Tibial artery (tissue), 4 donors: ENCODE measurements around the gene DPP6.
"Not testable (repeated sequence)": the region's sequence is repeated elsewhere in the genome, so short reads cannot be mapped to it uniquely, and the experiment has no call there.

ENCODE experiments used
- DNase-seq, 2 donors: peaks; one replicate each; pipeline ENCODE4 v3.0.0-alpha.2; 2019
- H3K27ac ChIP-seq, 2 donors: fragments of 200-600 bp; sonication (generic) in 1 of 2; 1 replicate in 1 of 2; 2 replicates in 1 of 2; pipeline ENCODE4 v1.5.1; 2018 to 2019; ENCODE audit warnings: mild to moderate bottlenecking in 1 of 2
- H3K27me3 ChIP-seq, 2 donors: fragments of 200-600 bp; sonication (generic) in 1 of 2; one replicate each; pipeline versions ENCODE4 v1.5.1 to v1.6.0; 2016 to 2019
- H3K36me3 ChIP-seq, 3 donors: fragments of 200-600 bp; sonication (generic) in 2 of 3; one replicate each; pipeline ENCODE4 v1.5.1; 2016 to 2019; ENCODE audit warnings: mild to moderate bottlenecking in 2 of 3
- H3K4me1 ChIP-seq, 4 donors: fragments of 200-600 bp; sonication (generic) in 2 of 4; 1 replicate in 3 of 4; 2 replicates in 1 of 4; pipeline ENCODE4 v1.5.1; 2016 to 2019
- H3K4me3 ChIP-seq, 2 donors: fragments of 200-600 bp; sonication (generic) in 1 of 2; 1 replicate in 1 of 2; 2 replicates in 1 of 2; pipeline ENCODE4 v1.5.1; 2018 to 2019; ENCODE audit warnings: mild to moderate bottlenecking in 2 of 2
- H3K9me3 ChIP-seq, 3 donors: fragments of 200-600 bp; sonication (generic) in 1 of 3; one replicate each; pipeline ENCODE4 v1.5.1; 2016 to 2019
- intact Hi-C: fragments of 100-400 bp; cut with DNase I; formaldehyde crosslinking; loops from one replicate; pipeline ENCODE4 v1.15.0; 2023; ENCODE audit warnings: low total_unique reads

Gene DPP6

GRCh38 chr7:154053466-154054312 is 1.5 kb downstream of the DPP6 start:
- H3K27me3 ChIP-seq: peaks cover 0 to 10% of the 10 kb centered on the region in 2 donors
- H3K36me3 ChIP-seq, H3K4me3 ChIP-seq, H3K27ac ChIP-seq, H3K9me3 ChIP-seq, intact Hi-C loops, DNase-seq, H3K4me1 ChIP-seq: not testable (repeated sequence)

- H3K27me3 ChIP-seq: peaks cover 0 to 10% of the 10 kb centered on the region in 2 donors
- H3K4me3 ChIP-seq, H3K27ac ChIP-seq, H3K9me3 ChIP-seq, H3K36me3 ChIP-seq, DNase-seq, H3K4me1 ChIP-seq, intact Hi-C loops: not testable (repeated sequence)
Measured at GRCh38 chr7:154054664-154055063, 2.5 kb downstream of the DPP6 start.

DNA sequence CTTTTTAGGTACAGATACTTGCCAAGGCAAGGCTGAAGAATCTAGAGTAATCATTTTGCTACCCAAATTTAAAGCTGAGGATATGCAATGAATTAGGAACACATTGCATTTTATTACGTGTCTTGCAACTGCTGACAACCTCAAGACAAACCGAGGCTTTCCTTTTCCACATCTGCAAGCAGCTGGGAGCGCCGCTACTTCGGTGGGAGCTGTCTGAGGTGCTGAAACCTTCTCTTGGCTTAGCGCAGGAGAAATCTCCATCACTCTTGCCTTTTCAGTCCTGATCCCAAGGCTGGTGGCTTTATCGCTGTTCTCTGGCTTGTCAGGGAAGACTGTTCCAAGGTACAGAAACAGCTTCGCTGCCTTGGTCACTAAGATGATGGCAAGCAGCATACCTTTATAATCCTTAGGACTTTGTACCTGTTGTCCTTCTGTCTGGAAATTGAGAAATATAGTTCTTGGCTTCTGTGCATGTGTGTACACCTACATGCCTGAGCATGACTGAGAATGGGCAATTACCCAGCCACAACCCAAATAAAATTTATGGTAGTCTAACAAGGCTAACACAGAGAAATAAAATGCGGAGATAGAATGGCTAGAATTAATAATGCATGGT is 3.4 kb downstream of the DPP6 start:
- H3K27ac ChIP-seq, H3K4me3 ChIP-seq, intact Hi-C loops, H3K36me3 ChIP-seq, H3K4me1 ChIP-seq, DNase-seq, H3K9me3 ChIP-seq: not testable (repeated sequence)
- peaks cover 0 to 10% of the 10 kb centered on the region in 2 donors for H3K27me3 ChIP-seq

GRCh38 chr7:154058783-154059182 is 6.6 kb downstream of the DPP6 start:
- H3K4me3 ChIP-seq, H3K9me3 ChIP-seq, DNase-seq, H3K27ac ChIP-seq, intact Hi-C loops, H3K36me3 ChIP-seq, H3K27me3 ChIP-seq, H3K4me1 ChIP-seq: not testable (repeated sequence)

GRCh38 chr7:154060551-154060950 is 8.4 kb downstream of the DPP6 start:
- H3K4me3 ChIP-seq, H3K9me3 ChIP-seq, DNase-seq, H3K36me3 ChIP-seq, intact Hi-C loops, H3K4me1 ChIP-seq, H3K27ac ChIP-seq, H3K27me3 ChIP-seq: not testable (repeated sequence)

- intact Hi-C loops, H3K27ac ChIP-seq, H3K4me3 ChIP-seq, H3K27me3 ChIP-seq, DNase-seq, H3K36me3 ChIP-seq, H3K4me1 ChIP-seq, H3K9me3 ChIP-seq: not testable (repeated sequence)
Measured at GRCh38 chr7:154071833-154072232, 19.6 kb downstream of the DPP6 start.

DNA sequence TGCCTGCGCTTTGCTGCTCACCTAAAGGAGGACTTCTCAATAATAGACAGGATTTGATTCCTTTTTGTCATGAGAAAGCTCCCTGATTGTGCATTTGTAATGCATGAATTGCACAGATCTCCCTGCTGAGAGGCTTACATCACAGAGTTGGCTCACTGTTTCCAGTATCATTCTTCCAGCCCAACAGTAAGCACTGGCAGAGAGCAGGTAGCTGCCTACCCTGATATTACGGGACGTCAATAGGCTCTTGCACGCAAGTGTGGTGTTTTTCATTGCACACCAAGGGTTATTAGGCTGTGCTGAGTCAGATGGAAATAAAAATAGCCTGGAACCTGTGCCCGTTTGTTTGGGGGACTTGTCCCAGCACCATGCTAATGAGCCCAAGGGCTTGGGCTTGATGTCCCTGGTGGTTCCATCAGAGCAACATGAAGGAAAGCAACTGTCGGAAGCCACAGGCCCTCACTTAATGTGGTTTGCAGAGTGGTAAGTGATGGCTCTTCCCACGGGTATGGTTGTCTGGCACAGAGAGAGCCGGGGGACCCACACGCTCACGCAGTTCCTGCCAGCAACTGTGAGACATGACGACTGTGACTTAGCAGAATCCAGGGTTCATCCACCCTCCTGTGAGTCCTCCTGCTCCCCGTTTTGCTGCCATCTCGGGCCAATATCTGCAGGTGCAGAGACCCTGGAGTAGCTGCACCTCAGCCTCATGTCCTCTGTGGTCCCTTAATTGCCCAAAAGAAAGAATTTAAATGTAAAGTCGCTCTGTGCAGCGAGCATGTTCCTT is 20.4 kb downstream of the DPP6 start:
- H3K4me3 ChIP-seq, intact Hi-C loops, H3K9me3 ChIP-seq, DNase-seq, H3K27me3 ChIP-seq, H3K36me3 ChIP-seq, H3K4me1 ChIP-seq, H3K27ac ChIP-seq: not testable (repeated sequence)

GRCh38 chr7:154078523-154078922 is 26.3 kb downstream of the DPP6 start:
- H3K4me1 ChIP-seq, intact Hi-C loops, DNase-seq, H3K27me3 ChIP-seq, H3K4me3 ChIP-seq, H3K9me3 ChIP-seq, H3K27ac ChIP-seq, H3K36me3 ChIP-seq: not testable (repeated sequence)

DNA sequence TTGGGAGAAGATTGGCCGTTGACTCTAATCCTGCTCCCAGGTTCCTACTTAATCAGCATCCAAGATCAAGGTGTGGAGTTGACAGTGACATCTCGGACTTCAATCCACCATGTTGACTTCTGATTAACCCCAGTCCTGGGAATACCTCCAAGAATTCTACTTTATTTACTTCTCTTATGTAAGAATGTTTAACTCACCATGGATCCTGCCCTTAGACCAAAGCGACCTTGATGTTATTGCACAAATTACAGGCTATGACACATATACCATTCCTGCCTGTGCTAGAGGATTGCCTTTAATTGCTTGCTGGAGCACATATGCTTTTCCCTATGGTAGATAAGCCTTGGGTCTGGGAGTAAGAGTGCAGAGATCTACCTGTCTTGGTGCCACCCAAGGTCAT is 28.1 kb downstream of the DPP6 start:
- H3K36me3 ChIP-seq, DNase-seq, H3K27me3 ChIP-seq, H3K27ac ChIP-seq, intact Hi-C loops, H3K4me1 ChIP-seq, H3K9me3 ChIP-seq, H3K4me3 ChIP-seq: not testable (repeated sequence)

- H3K27me3 ChIP-seq, DNase-seq, H3K9me3 ChIP-seq, H3K36me3 ChIP-seq, H3K27ac ChIP-seq, intact Hi-C loops, H3K4me3 ChIP-seq, H3K4me1 ChIP-seq: not testable (repeated sequence)
Measured at GRCh38 chr7:154087037-154087725, 35.0 kb downstream of the DPP6 start.

DNA sequence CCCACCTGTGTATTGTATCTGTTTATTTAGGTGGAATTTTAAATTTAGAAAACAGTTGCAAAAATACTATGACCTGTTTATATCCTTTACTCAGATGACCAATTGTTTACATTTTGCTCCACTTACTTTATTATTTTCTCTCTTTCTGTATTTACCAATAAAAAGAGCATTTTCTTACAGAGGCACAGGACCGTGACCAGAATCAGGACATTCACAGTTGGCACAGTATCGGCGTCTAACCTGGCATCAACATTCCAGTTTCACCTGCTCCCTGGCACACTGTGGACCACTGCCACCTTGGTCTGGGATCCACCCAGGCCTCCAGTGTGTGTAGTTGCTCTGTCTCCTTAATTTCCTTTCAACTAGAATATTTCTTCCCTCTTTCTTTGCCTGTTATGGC is 39.9 kb downstream of the DPP6 start:
- intact Hi-C loops, H3K4me3 ChIP-seq, H3K27me3 ChIP-seq, H3K27ac ChIP-seq, H3K4me1 ChIP-seq, H3K36me3 ChIP-seq, H3K9me3 ChIP-seq, DNase-seq: not testable (repeated sequence)

- H3K4me1 ChIP-seq, intact Hi-C loops, H3K4me3 ChIP-seq, H3K36me3 ChIP-seq, H3K27me3 ChIP-seq, DNase-seq, H3K9me3 ChIP-seq, H3K27ac ChIP-seq: not testable (repeated sequence)
Measured at GRCh38 chr7:154095201-154095600, 43.0 kb downstream of the DPP6 start.

- H3K27me3 ChIP-seq, DNase-seq, intact Hi-C loops, H3K9me3 ChIP-seq, H3K27ac ChIP-seq, H3K4me3 ChIP-seq, H3K4me1 ChIP-seq, H3K36me3 ChIP-seq: not testable (repeated sequence)
Measured at GRCh38 chr7:154105063-154105462, 52.9 kb downstream of the DPP6 start.
